CD4-positive, alpha-beta T cell (primary cell): ENCODE measurements around the gene GRIFIN. TPM values are rescaled to one million over a fixed set of nuclear protein-coding genes. Genes with fewer than 3 reads are reported as not detected.
"Not testable (repeated sequence)": the region's sequence is repeated elsewhere in the genome, so short reads cannot be mapped to it uniquely, and the experiment has no call there.

Experiments
- ATAC-seq: fragments of 200-7000 bp; cut with Tn5 transposase; one replicate; pipeline ENCODE4 v1.10.0; 2022; ENCODE audit warnings: mild to moderate bottlenecking; ENCODE audit not compliant: poor library complexity
- CTCF ChIA-PET: fragments of 350-600 bp; sonication (Branson Sonifier 250); formaldehyde crosslinking; loops from one replicate; lab custom pipeline; 2021; ENCODE audit warnings: antibody characterized with exemption, inconsistent platforms; lab: Charles Lee
- POLR2A ChIA-PET: fragments of 350-600 bp; sonication (Branson Sonifier 250); formaldehyde crosslinking; loops from one replicate; lab custom pipeline; 2021; ENCODE audit warnings: antibody characterized with exemption, inconsistent platforms; lab: Charles Lee
- DNase-seq, 14 experiments: peaks; one replicate each; pipeline ENCODE4 v3.0.0-alpha.2; 2013 to 2020; ENCODE audit warnings: mixed read lengths in 2 of 14
- H3K27ac ChIP-seq, 2 donors: one replicate each; pipeline versions ENCODE4 v1.5.1 to v1.7.0; 2013; ENCODE audit warnings: low read length in 2 of 2, low read depth in 1 of 2, mild to moderate bottlenecking in 1 of 2
- H3K27me3 ChIP-seq, 2 experiments: 1 replicate in 1 of 2; 2 replicates in 1 of 2; pipeline versions ENCODE4 v1.6.1 to v1.7.0; 2013; ENCODE audit warnings: low read length in 2 of 2, control low read depth in 1 of 2, mild to moderate bottlenecking in 1 of 2, moderate library complexity in 1 of 2; ENCODE audit not compliant: insufficient read depth in 2 of 2, control insufficient read depth in 1 of 2
- H3K36me3 ChIP-seq: one replicate; pipeline ENCODE4 v1.6.1; 2013; ENCODE audit warnings: low read length, control low read depth; ENCODE audit not compliant: insufficient read depth
- H3K4me1 ChIP-seq: one replicate; pipeline ENCODE4 v1.6.1; 2013; ENCODE audit warnings: low read length, control low read depth; ENCODE audit not compliant: insufficient read depth
- H3K4me3 ChIP-seq: one replicate; pipeline ENCODE4 v1.5.1; 2013; ENCODE audit warnings: mild to moderate bottlenecking, low read length, moderate library complexity
- H3K9me3 ChIP-seq, 2 experiments: 1 replicate in 1 of 2; 2 replicates in 1 of 2; pipeline versions ENCODE4 v1.6.1 to v1.7.0; 2013; ENCODE audit warnings: low read length in 2 of 2, mild to moderate bottlenecking in 2 of 2, control low read depth in 1 of 2, moderate library complexity in 1 of 2; ENCODE audit not compliant: control insufficient read depth in 1 of 2, insufficient read depth in 1 of 2
- H3K27ac Mint-ChIP-seq: one replicate; pipeline ENCODE4 v1.8.0; 2020; ENCODE audit warnings: mixed read lengths
- H3K27me3 Mint-ChIP-seq: one replicate; pipeline ENCODE4 v1.8.0; 2021; ENCODE audit warnings: mixed read lengths
- H3K36me3 Mint-ChIP-seq: one replicate; pipeline ENCODE4 v1.8.0; 2021; ENCODE audit warnings: low read depth, mixed read lengths
- H3K4me1 Mint-ChIP-seq: one replicate; pipeline ENCODE4 v1.8.0; 2021; ENCODE audit warnings: low read depth, mixed read lengths
- H3K4me3 Mint-ChIP-seq: one replicate; pipeline ENCODE4 v1.8.0; 2020; ENCODE audit warnings: mild to moderate bottlenecking, mixed read lengths
- H3K9me3 Mint-ChIP-seq: one replicate; pipeline ENCODE4 v1.8.0; 2020; ENCODE audit warnings: mixed read lengths
- intact Hi-C, 2 experiments: fragments of 100-400 bp; cut with DNase I in 1 of 2; cut with micrococcal nuclease in 1 of 2; formaldehyde crosslinking; loops; one replicate each; pipeline versions ENCODE4 v1.15.1 to v1.9.0; 2023 to 2025; cut with DNase I, micrococcal nuclease
- total RNA-seq, 174 experiments: library from RNA in 2 of 174; stranded (reverse) in 2 of 174; gene quantifications; one replicate each; pipeline ENCODE4 v1.2.3 and lab custom pipeline; 2021 to 2026
- TF ChIP-seq, protein P1 (sequence below): fragments of 200-600 bp; IDR thresholded peaks from one replicate; pipeline ENCODE4 v1.8.0; 2022; ENCODE audit warnings: antibody characterized with exemption, mild to moderate bottlenecking

GRIFIN gene
- total RNA-seq, 2 experiments from 2014 or later, result not detected

DNA sequence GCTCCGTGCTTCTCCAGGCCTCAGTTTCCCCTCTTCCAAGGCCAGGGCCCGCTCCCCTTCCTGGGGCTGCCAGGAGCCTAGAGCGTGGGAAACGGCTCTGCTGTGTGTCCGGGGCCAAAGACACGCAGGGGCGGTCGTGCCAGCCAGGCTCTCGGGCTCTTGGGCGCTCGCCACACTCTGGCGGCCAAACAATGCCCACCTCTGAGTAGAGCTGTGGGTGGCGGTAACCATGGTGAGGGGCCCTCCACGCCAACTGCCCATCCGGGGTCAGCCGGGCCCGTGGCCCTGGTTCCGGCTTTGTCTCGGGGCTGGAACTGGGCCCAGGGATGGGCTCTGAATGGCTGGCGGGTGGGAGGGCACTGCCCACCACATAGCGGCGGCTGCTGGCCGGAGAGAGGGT, 16.0 kb downstream of the GRIFIN start:
- CTCF ChIA-PET, result no interaction called here
- TF ChIP-seq, protein P1, sequence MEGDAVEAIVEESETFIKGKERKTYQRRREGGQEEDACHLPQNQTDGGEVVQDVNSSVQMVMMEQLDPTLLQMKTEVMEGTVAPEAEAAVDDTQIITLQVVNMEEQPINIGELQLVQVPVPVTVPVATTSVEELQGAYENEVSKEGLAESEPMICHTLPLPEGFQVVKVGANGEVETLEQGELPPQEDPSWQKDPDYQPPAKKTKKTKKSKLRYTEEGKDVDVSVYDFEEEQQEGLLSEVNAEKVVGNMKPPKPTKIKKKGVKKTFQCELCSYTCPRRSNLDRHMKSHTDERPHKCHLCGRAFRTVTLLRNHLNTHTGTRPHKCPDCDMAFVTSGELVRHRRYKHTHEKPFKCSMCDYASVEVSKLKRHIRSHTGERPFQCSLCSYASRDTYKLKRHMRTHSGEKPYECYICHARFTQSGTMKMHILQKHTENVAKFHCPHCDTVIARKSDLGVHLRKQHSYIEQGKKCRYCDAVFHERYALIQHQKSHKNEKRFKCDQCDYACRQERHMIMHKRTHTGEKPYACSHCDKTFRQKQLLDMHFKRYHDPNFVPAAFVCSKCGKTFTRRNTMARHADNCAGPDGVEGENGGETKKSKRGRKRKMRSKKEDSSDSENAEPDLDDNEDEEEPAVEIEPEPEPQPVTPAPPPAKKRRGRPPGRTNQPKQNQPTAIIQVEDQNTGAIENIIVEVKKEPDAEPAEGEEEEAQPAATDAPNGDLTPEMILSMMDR, result no peak
- H3K9me3 ChIP-seq, result peaks cover 0 to 4% of the 10 kb centered on the region in 2 experiments
- H3K4me3 ChIP-seq, result no peak overlapping the region
- H3K36me3 Mint-ChIP-seq, result no peaks in the 10 kb centered on the region
- H3K27ac ChIP-seq, result no peak overlapping the region
- H3K4me1 Mint-ChIP-seq, result no peaks in the 10 kb centered on the region
- peaks cover 10% of the 10 kb centered on the region for H3K4me1 ChIP-seq
- H3K36me3 ChIP-seq, result no peaks in the 10 kb centered on the region
- ATAC-seq (no peak), DNase-seq (no peak)
- no peaks in the 10 kb centered on the region for H3K27me3 Mint-ChIP-seq
- H3K9me3 Mint-ChIP-seq, result no peaks in the 10 kb centered on the region
- POLR2A ChIA-PET, result no interaction called here
- intact Hi-C loops, result no loop called here
- H3K27ac Mint-ChIP-seq, result no peak overlapping the region
- no peaks in the 10 kb centered on the region for H3K27me3 ChIP-seq
- no peak overlapping the region for H3K4me3 Mint-ChIP-seq

DNA sequence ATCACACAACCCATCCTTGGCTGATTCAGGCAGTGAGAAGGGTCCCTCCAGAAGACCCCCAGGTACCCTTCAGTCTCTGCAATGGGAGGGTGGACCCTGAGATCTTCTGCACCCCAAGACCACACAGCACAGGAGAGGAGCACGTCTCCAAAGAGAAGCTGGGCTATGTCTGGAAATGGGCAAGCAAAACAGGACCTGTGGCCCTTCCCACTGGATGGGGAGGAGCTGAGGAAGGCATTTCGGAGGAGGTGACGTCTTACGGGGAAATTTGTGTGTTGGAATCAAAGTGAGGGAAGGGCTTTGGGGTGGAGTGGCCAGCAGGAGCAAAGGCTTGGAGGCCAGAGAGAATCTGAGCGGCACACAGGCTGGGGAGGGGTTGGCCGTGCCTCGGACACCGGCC, 16.5 kb downstream of the GRIFIN start:
- DNase-seq (no peak), ATAC-seq (no peak)
- TF ChIP-seq, protein P1, result no peak
- Histone ChIP-seq H3K4me3 (no peak overlapping the region), H3K36me3 (no peaks in the 10 kb centered on the region), H3K4me1 (peaks cover 10% of the 10 kb centered on the region), H3K9me3 (peaks cover 0 to 4% of the 10 kb centered on the region in 2 experiments), H3K27ac (no peak overlapping the region), H3K27me3 (no peaks in the 10 kb centered on the region)
- ChIA-PET POLR2A (no interaction called here), CTCF (no interaction called here)
- no peaks in the 10 kb centered on the region for H3K27me3 Mint-ChIP-seq
- H3K27ac Mint-ChIP-seq, result no peak overlapping the region
- H3K36me3 Mint-ChIP-seq, result no peaks in the 10 kb centered on the region
- intact Hi-C loops, result loop anchor here in 1 of 2 experiments (10.0 kb wide), 1 partner anchor 695 kb away; no protein-coding TSS in a partner anchor
- H3K4me1 Mint-ChIP-seq, result no peaks in the 10 kb centered on the region
- H3K9me3 Mint-ChIP-seq, result no peaks in the 10 kb centered on the region
- H3K4me3 Mint-ChIP-seq, result no peak overlapping the region

DNA sequence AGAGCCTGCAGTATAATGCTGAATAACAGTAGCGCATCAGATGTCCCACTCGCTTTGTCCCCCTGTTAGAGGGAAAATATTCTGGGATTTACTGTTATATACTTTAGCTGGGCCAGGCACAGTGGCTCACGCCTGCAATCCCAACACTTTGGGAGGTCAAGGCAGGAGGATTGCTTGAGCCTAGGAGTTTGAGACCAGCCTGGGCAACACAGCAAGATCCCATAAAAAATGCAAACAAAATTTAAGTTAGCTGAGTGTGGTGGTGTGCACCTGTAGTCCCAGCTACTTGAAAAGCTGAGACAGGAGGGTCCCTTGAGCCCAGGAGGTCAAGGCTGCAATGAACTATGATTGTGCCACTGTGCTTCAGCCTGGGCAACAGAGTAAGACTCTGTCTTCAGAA, 22.3 kb downstream of the GRIFIN start:
- not testable (repeated sequence) for H3K27me3 ChIP-seq, H3K27ac Mint-ChIP-seq, H3K9me3 ChIP-seq, H3K9me3 Mint-ChIP-seq, H3K27me3 Mint-ChIP-seq, H3K4me1 Mint-ChIP-seq, H3K36me3 Mint-ChIP-seq, H3K27ac ChIP-seq, DNase-seq, ATAC-seq, H3K4me3 Mint-ChIP-seq, H3K4me3 ChIP-seq, H3K36me3 ChIP-seq
- POLR2A ChIA-PET, result interaction anchor here (0.6 kb wide), 1 partner anchor 82 kb away, joined by 3 read pairs; no protein-coding TSS in a partner anchor
- H3K4me1 ChIP-seq, result peaks cover 22% of the 10 kb centered on the region
- CTCF ChIA-PET, result interaction anchor here (1.5 kb wide), 1 partner anchor 256 kb away, joined by 7 read pairs; no protein-coding TSS in a partner anchor
- intact Hi-C loops, result loop anchor here (5.0 to 10.0 kb wide), 3 partner anchors 113 to 701 kb away; no protein-coding TSS in a partner anchor
